Memory B cell (primary cell): ENCODE data around the gene RASGEF1B.
A peak's percentile ranks its signal among the peaks of the same experiment; 100 is the strongest.
"Not testable (repeated sequence)": the region's sequence is repeated elsewhere in the genome, so short reads cannot be mapped to it uniquely, and the experiment has no call there.

Experiments used
- ATAC-seq: fragments of 150-1000 bp; cut with Tn5 transposase; 2 replicates; pipeline ENCODE4 v1.10.0; 2021; ENCODE audit warnings: low read depth, mild to moderate bottlenecking, moderate library complexity
- DNase-seq, 2 donors: peaks; one replicate each; pipeline ENCODE4 v3.0.0; 2022; ENCODE audit warnings: low spot score in 2 of 2
- H3K27ac Mint-ChIP-seq: one replicate; pipeline ENCODE4 v1.8.0; 2022; ENCODE audit warnings: mild to moderate bottlenecking, moderate library complexity, mixed read lengths
- H3K27me3 Mint-ChIP-seq: one replicate; pipeline ENCODE4 v1.8.0; 2022; ENCODE audit warnings: mixed read lengths
- H3K36me3 Mint-ChIP-seq: one replicate; pipeline ENCODE4 v1.8.0; 2022; ENCODE audit warnings: mild to moderate bottlenecking, mixed read lengths
- H3K4me1 Mint-ChIP-seq: one replicate; pipeline ENCODE4 v1.8.0; 2022; ENCODE audit warnings: mixed read lengths
- H3K4me3 Mint-ChIP-seq: one replicate; pipeline ENCODE4 v1.8.0; 2022; ENCODE audit warnings: mild to moderate bottlenecking, moderate library complexity, mixed read lengths
- H3K9me3 Mint-ChIP-seq: one replicate; pipeline ENCODE4 v1.8.0; 2022; ENCODE audit warnings: mixed read lengths

The RASGEF1B gene

DNA sequence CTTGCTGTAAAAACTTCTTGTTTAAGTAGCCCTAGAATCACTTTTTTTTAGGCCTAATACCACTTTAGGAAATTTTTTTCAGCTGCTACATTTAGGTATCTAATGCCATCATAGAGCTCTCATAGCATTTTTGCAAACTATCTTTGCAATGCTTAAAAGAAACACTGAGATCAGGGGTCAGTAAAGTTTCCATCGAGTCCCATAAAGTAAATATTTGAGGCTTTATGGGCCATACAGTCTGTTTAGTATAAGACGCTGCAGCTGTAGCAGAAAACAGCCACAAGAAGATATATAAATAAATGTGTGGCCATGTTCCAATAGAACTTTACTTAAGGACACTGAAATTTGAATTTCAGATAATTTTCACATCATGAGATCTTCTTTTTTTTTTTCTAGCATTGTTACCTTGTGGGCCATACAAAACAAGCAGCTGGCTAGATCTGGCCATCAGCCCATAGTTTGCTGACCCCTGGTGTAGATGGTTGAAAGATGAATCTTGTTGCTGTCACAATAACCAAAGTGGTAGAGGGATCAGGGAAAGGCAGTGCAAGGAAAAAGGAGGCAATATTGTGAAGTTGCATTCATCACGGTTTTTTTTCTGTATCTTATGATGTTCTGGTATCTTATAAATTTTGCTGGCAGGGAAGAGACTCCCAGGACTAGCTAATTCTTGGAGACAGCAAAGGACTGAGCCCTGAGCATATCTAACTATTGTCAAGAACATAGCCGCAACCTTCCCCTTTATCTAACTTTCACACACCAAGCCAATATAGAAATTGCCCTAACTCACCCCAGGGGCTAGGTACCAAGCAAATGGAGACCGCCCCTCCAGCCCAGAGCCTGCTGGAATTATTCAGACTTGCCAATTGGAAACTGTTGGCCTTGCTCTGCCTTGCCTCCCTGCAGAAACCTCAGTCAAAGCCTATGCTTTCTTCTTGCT, 46.6 kb downstream of the RASGEF1B start:
- no peak for ATAC-seq
- H3K27me3 Mint-ChIP-seq = no peaks in the 10 kb centered on the region

DNA sequence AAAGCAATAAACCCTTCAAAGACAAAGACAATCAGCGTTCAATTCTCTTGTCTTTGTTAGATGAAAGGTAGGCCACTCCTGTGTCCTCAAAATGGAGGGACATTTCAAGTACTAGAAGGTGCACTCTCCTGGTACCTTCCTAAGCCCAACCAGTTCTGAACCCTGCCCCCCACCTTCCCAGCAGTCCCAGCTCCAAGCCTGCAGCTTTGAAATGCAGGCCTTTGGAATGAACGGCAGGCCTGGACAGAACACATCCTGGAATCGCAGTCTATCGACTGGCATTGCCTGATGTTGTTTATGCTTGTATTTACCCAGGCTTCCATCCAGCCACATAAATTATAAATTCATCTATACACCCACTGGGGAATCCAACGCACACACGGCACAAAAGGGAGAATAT, 47.4 kb downstream of the RASGEF1B start:
- Mint-ChIP-seq H3K4me3 (no peak overlapping the region), H3K27ac (peak overlapping the region; percentile 93), H3K9me3 (no peaks in the 10 kb centered on the region), H3K4me1 (peaks cover 14% of the 10 kb centered on the region), H3K36me3 (peaks cover 17% of the 10 kb centered on the region), H3K27me3 (no peaks in the 10 kb centered on the region)
- DNase-seq (no peak), ATAC-seq (no peak)

More for the DNA sequence above, 46.6 kb downstream of the RASGEF1B start:
- DNase-seq = no peak
- Mint-ChIP-seq H3K4me1 (peaks cover 14% of the 10 kb centered on the region), H3K9me3 (no peaks in the 10 kb centered on the region), H3K36me3 (peaks cover 21% of the 10 kb centered on the region), H3K27ac (peak overlapping the region; percentile 93), H3K4me3 (no peak overlapping the region)

DNA sequence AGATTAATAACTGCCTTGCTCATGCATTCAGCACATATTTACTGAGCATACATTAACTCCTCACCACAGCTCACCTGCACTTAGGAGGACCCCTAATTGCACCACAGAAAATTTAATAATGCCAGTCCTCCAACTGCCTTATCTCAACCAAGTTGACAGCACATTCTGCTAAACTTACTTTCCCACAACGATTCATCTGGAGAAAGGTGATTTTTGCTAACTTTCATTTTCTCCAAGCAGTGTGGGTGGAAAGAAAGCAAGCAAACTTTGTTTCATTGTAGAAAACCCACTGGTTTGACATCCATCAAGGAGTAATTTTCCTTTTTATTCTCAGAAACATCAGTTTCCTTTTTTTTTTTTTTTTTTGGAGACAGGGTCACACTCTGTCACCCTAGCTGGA, 49.1 kb downstream of the RASGEF1B start:
- no peaks in the 10 kb centered on the region for H3K9me3 Mint-ChIP-seq

DNA sequence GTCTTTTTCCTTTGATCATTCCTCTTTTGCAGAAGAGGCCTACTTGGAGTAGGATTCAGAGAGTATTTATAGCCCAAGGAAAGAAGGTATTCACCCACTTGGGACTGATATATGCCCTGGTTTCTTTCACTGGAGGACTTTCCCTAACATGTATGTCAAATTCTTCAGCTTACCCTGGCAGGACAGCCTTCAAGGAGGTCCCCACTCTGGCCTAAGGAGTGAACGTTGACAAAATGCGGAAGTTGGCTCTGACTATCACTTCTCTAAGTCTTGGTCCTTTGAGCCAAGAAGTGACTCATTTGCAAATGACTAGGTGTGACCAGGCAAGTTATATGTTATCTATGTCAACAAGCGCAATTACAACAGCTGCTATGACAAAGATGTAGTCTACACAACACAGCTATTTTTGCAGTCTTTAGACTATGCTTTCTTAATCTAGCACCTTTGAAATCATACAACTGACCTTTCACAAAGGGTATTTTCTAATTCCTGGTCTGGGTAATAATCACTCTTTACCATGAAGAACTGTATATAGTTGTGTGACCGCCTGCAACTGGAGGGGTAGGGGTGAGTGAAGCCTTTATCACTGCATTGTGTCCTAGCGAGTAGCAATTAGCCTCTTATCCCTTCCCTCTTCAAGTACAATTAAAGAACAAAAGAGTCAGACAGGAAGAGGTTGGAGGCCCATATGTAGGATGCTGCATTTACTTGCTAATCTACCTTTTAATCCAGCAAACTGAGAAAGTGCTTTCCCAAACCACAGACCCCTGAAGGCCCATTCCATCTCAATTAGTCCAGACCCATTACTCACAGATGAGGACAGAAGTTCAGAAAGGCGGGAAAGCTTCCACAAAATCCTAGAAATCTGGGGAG, 50.1 kb downstream of the RASGEF1B start:
- Mint-ChIP-seq H3K4me1 (peaks cover 22% of the 10 kb centered on the region), H3K4me3 (peak overlapping the region; percentile 49), H3K27me3 (no peaks in the 10 kb centered on the region), H3K9me3 (no peaks in the 10 kb centered on the region), H3K36me3 (peaks cover 8% of the 10 kb centered on the region), H3K27ac (peak overlapping the region; percentile 93)
- peak; percentile 25 to 67 for DNase-seq
- ATAC-seq = peak; percentile 99

More for the DNA sequence above, 49.1 kb downstream of the RASGEF1B start:
- peak overlapping the region; percentile 93 for H3K27ac Mint-ChIP-seq
- H3K4me1 Mint-ChIP-seq = peaks cover 22% of the 10 kb centered on the region
- no peak overlapping the region for H3K4me3 Mint-ChIP-seq
- ATAC-seq = no peak
- no peak for DNase-seq
- peaks cover 10% of the 10 kb centered on the region for H3K36me3 Mint-ChIP-seq
- no peaks in the 10 kb centered on the region for H3K27me3 Mint-ChIP-seq

DNA sequence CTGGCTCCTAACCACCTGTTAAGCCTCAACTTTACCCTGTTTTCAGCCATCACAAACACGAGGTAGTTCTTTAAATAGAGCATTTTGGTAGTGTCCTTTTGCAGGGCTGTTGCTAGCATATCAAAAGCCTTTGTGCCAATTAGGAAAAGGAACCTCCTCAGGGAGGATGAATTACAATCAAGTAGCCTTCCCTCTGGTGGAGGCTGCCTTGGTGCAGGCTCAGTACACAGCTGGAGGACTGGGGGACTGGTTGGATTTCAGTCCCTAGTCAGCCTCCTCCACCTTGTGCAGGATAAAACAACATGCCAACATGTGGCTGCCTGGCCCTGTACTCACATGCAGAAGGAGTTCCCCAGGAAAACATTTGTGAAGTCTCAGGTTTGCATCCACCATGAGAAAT, 53.1 kb downstream of the RASGEF1B start:
- Mint-ChIP-seq H3K27ac (peak overlapping the region; percentile 6), H3K36me3 (no peaks in the 10 kb centered on the region), H3K4me3 (no peak overlapping the region), H3K9me3 (no peaks in the 10 kb centered on the region), H3K27me3 (no peaks in the 10 kb centered on the region), H3K4me1 (peaks cover 22% of the 10 kb centered on the region)
- no peak for DNase-seq
- ATAC-seq = no peak

DNA sequence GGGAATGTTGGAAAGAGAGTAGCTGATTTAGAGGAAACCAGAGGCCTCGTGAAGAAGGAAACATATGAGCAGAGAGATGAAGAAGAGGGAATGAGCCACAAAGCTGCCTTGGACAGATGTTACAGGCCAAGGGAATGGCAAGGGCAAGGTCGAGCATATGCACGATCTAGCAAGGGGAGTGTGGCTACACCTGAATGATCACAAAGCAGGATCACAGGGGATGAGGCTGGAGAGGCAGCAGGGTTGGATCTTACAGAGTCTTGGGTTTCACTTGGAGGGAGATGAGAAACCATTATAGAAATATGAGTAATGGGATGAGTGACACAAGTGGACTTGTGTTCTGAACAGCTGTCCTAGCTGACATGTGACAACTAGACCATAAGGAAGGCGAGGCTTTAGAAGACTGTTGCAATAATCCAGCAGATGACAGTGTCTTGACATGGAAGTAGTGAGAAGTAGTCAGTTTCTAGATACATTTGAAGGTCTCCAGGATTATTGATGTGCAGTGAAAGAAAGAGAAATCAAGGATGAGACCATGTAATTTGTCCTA, 58.7 kb downstream of the RASGEF1B start:
- ATAC-seq = no peak
- Mint-ChIP-seq H3K4me1 (peaks cover 4% of the 10 kb centered on the region), H3K4me3 (no peak overlapping the region), H3K27ac (no peak overlapping the region), H3K9me3 (no peaks in the 10 kb centered on the region), H3K36me3 (peaks cover 1% of the 10 kb centered on the region), H3K27me3 (peaks cover 3% of the 10 kb centered on the region)
- DNase-seq = no peak

DNA sequence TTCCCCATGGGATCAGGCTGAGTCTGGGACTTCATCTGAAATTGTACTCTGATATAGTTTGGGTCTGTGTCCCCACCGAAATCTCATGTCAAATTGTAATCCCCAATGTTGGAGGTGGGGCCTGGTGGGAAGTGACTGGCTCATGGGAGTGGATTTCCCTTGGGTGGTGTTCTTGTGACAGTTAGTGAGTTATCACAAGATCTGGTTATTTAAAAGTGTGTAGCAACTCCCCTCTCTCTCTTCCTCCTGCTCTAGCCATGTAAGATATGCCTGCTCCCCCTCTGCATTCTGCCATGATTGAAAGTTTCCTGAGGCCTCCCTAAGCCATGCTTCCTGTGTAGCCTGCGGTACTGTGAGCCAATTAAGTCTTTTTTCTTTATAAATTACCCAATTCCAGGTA, 61.0 kb downstream of the RASGEF1B start:
- DNase-seq (no peak), ATAC-seq (no peak)
- Mint-ChIP-seq H3K9me3 (no peaks in the 10 kb centered on the region), H3K4me1 (no peaks in the 10 kb centered on the region), H3K4me3 (no peak overlapping the region), H3K27ac (no peak overlapping the region), H3K27me3 (peaks cover 3% of the 10 kb centered on the region), H3K36me3 (peaks cover 1% of the 10 kb centered on the region)

DNA sequence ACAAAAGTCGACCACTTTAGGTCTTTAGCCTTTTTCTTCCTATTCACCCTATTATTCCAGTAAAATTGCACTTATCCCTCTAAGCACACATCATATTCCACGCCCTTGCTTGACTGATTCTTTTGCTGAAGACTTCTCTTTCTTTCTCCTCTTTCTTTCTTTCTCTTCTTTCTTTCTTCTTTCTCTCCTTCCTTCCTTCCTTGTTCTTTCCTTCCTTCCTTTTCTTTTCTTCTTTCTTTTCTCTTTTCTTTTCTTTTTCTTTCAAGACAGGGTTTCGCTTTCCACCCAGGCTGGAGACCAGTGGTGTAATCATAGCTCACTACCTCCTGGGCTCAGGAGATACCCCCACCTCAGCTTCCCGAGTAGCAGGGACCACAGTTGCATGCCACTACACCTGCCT, 61.9 kb downstream of the RASGEF1B start:
- H3K9me3 Mint-ChIP-seq = no peaks in the 10 kb centered on the region
- DNase-seq (no peak), ATAC-seq (no peak)
- H3K36me3 Mint-ChIP-seq = peaks cover 1% of the 10 kb centered on the region
- peaks cover 3% of the 10 kb centered on the region for H3K27me3 Mint-ChIP-seq
- H3K4me3 Mint-ChIP-seq = no peak overlapping the region
- no peak overlapping the region for H3K27ac Mint-ChIP-seq
- H3K4me1 Mint-ChIP-seq = no peaks in the 10 kb centered on the region

DNA sequence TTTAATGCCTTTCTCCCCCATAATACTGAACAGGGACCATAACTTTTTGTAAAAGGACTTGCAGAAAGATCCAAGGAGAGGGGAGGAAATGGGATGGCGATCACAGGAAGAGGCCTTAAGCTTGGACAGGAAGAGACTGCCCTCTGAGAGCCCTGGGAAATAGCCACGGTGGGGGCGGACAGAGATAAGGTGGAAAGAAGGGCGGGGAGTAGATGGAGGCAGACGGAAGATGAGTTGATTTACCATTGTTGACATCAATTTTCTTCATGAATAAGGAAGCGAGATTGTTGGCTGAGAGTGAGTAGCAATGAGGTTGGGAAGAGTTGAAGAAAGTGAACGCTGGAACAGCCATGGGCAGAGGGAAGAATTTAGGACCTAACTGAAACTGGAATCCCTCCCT, 63.4 kb downstream of the RASGEF1B start:
- Mint-ChIP-seq H3K27ac (no peak overlapping the region), H3K4me3 (no peak overlapping the region), H3K9me3 (no peaks in the 10 kb centered on the region), H3K4me1 (no peaks in the 10 kb centered on the region), H3K36me3 (peaks cover 1% of the 10 kb centered on the region), H3K27me3 (peaks cover 3% of the 10 kb centered on the region)
- no peak for DNase-seq
- ATAC-seq = no peak

DNA sequence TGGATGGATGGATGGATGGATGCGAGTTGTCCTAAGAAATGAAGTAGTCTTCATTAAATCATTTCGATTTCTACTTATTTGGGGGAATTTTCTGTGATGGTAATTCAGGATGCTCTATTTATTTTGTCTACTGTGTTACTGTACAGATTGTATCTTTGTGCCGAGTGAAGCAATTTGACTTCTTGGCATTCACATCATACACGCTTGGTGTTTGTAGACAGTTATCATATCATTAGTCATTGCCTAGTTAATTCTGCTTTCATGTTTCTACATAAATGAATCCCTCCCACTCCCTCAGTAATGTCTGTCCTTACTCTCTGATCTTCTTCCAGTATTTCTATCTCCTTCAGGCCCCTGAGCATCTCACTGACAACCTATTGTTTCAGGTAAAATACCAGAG, 64.0 kb downstream of the RASGEF1B start:
- DNase-seq = no peak
- no peaks in the 10 kb centered on the region for H3K36me3 Mint-ChIP-seq
- H3K9me3 Mint-ChIP-seq = no peaks in the 10 kb centered on the region
- ATAC-seq = no peak
- no peak overlapping the region for H3K27ac Mint-ChIP-seq
- H3K27me3 Mint-ChIP-seq = peaks cover 3% of the 10 kb centered on the region
- H3K4me1 Mint-ChIP-seq = no peaks in the 10 kb centered on the region
- H3K4me3 Mint-ChIP-seq = no peak overlapping the region

DNA sequence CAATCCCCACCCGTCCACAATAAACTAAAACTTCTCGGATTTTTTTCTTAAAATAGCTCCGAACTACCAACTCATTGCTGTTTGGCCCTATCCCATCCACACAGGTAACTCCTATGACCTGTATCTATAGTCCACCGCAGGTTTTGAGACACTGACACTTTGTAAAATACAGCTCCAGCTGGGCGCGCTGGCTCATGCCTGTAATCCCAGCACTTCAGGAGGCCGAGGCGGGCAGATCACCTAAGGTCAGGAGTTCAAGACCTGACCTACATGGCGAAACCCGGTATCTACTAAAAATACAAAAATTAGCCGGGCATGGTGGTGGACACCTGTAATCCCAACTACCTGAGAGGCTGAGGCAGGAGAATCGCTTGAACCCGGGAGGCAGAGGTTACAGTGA, 65.2 kb downstream of the RASGEF1B start:
- not testable (repeated sequence) for DNase-seq, H3K27me3 Mint-ChIP-seq, ATAC-seq, H3K4me3 Mint-ChIP-seq, H3K4me1 Mint-ChIP-seq, H3K36me3 Mint-ChIP-seq, H3K9me3 Mint-ChIP-seq, H3K27ac Mint-ChIP-seq

DNA sequence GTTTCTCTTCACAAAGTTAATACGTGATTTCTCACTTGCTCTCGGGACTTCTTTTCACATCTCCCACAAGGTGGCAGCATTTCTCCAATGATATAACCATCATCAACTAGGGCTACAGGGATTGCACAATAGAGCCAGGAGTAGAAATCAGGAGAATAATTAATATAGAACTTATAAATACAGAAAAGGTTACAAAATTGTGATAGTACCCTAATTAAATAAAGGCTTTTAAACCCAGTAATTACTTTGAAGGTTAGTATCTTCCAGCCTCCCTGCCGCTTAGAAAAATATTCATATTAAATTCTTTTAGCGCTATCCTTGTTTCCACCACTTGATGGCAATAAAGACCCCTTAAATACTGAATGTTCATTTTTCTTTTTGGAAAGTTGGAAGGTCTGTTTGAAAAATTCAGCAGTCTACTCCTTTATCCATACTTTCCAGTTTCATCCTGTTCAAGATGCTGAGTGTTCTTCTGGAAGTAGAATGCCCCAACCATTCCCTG, 65.8 kb downstream of the RASGEF1B start:
- H3K36me3 Mint-ChIP-seq = no peaks in the 10 kb centered on the region
- no peaks in the 10 kb centered on the region for H3K4me1 Mint-ChIP-seq
- H3K9me3 Mint-ChIP-seq = no peaks in the 10 kb centered on the region
- H3K4me3 Mint-ChIP-seq = no peak overlapping the region
- peaks cover 1% of the 10 kb centered on the region for H3K27me3 Mint-ChIP-seq
- peak; percentile 35 to 67 for DNase-seq
- H3K27ac Mint-ChIP-seq = no peak overlapping the region
- peak; percentile 89 for ATAC-seq

DNA sequence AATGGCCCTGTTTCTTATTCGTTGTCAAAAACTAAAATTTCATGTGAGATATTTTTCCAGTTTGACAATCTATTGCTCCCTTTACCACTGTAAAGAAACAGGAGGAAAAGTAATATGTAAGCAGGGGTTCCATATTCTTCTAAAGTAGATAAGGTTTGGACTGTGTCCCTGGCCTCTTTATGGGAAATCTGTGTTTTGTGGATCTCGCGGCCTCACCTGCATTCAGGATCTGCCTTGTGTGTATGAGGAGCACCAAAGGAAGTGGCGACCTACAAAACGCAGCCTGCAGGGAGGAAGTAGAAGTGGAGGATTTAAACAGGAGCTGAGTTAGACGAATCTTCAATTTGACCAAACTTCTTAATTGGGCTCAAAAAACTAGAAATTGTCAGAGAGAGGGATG, 67.0 kb downstream of the RASGEF1B start:
- H3K27me3 Mint-ChIP-seq = no peaks in the 10 kb centered on the region
- DNase-seq (no peak), ATAC-seq (no peak)
- H3K4me3 Mint-ChIP-seq = no peak overlapping the region
- no peak overlapping the region for H3K27ac Mint-ChIP-seq
- no peaks in the 10 kb centered on the region for H3K9me3 Mint-ChIP-seq
- no peaks in the 10 kb centered on the region for H3K36me3 Mint-ChIP-seq
- no peaks in the 10 kb centered on the region for H3K4me1 Mint-ChIP-seq

DNA sequence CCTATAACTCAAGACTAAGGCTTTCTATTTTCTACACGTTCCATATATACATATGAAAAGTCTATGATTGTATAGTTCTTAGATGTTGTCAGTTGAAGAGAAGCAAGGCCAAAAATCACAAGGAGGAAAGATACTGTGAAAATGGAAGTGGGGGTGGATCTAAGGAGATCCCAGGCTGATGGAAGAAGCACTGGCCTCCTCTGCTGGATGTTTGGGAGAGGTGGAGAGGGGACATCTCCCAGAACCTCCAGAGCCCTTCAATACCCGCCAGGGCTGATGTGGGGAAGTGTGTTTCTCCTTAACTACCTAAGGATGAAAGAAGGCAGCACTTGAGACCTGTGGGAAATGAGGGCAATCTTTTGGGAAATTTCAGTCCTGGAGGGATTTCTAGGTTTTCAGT, 67.4 kb downstream of the RASGEF1B start:
- Mint-ChIP-seq H3K27me3 (no peaks in the 10 kb centered on the region), H3K9me3 (no peaks in the 10 kb centered on the region), H3K4me3 (no peak overlapping the region), H3K4me1 (no peaks in the 10 kb centered on the region), H3K36me3 (no peaks in the 10 kb centered on the region), H3K27ac (no peak overlapping the region)
- no peak for ATAC-seq
- DNase-seq = no peak
